Measurements from ENCODE around the gene COL4A1. TPM values are rescaled to one million over a fixed set of nuclear protein-coding genes. Genes with fewer than 3 reads are reported as not detected.

The COL4A1 gene
- total RNA-seq, 1 donor from 2014 or later = 105 TPM

GRCh38 chr13:110115591-110115990 lies 191.4 kb downstream of the COL4A1 start:
- Histone ChIP-seq H3F3A (ENCODE audit: low read depth) (no peaks in the 10 kb centered on the region), H3K4me3 (no peak overlapping the region), H3K27ac (no peak overlapping the region), H3K9me3 (ENCODE audit: low read depth) (no peaks in the 10 kb centered on the region), H3K4me1 (no peaks in the 10 kb centered on the region), H3K79me2 (ENCODE audit: low read depth) (no peaks in the 10 kb centered on the region), H3K36me3 (no peaks in the 10 kb centered on the region), H3K9ac (no peak overlapping the region), H3K4me2 (no peak overlapping the region), H2AFZ (replicated peaks) (no peak overlapping the region), H4K20me1 (ENCODE audit: low read depth) (no peaks in the 10 kb centered on the region), H3K27me3 (peaks cover 14% of the 10 kb centered on the region)
- H3K4me3 Mint-ChIP-seq = no peak overlapping the region
- DNase-seq (ENCODE audit: low spot score) = no peak
- no peak overlapping the region for H3K27ac Mint-ChIP-seq
- no peaks in the 10 kb centered on the region for H3K9me3 Mint-ChIP-seq
- H3K27me3 Mint-ChIP-seq (ENCODE audit: insufficient read depth, low read depth) = no peaks in the 10 kb centered on the region
- H3K36me3 Mint-ChIP-seq = no peaks in the 10 kb centered on the region
- peaks cover 17% of the 10 kb centered on the region for H3K4me1 Mint-ChIP-seq
- TF ChIP-seq EZH2 (IDR thresholded peaks at IDR 0.05) = no peak
- TF ChIP-seq CTCF (IDR thresholded peaks at IDR 0.05) = no peak
- no peak for TF ChIP-seq EZH2phosphoT487 (IDR thresholded peaks at IDR 0.05)

GRCh38 chr13:110114316-110114715 lies 192.6 kb downstream of the COL4A1 start:
- H3K27me3 Mint-ChIP-seq (ENCODE audit: insufficient read depth, low read depth) = no peaks in the 10 kb centered on the region
- H3K9me3 Mint-ChIP-seq = no peaks in the 10 kb centered on the region
- H3K4me3 ChIP-seq = no peak overlapping the region
- no peaks in the 10 kb centered on the region for H3K9me3 ChIP-seq (ENCODE audit: low read depth)
- H3K27me3 ChIP-seq = peaks cover 14% of the 10 kb centered on the region
- H4K20me1 ChIP-seq (ENCODE audit: low read depth) = no peaks in the 10 kb centered on the region
- peaks cover 25% of the 10 kb centered on the region for H3K4me1 Mint-ChIP-seq
- no peaks in the 10 kb centered on the region for H3K36me3 ChIP-seq
- no peak overlapping the region for H3K27ac Mint-ChIP-seq
- H3K79me2 ChIP-seq (ENCODE audit: low read depth) = no peaks in the 10 kb centered on the region
- H3K36me3 Mint-ChIP-seq = no peaks in the 10 kb centered on the region
- no peak overlapping the region for H3K4me3 Mint-ChIP-seq
- peaks cover 8% of the 10 kb centered on the region for H3K4me1 ChIP-seq
- DNase-seq (ENCODE audit: low spot score) = no peak
- no peak for TF ChIP-seq CTCF (IDR thresholded peaks at IDR 0.05)
- TF ChIP-seq EZH2 (IDR thresholded peaks at IDR 0.05) = no peak
- no peak for TF ChIP-seq EZH2phosphoT487 (IDR thresholded peaks at IDR 0.05)
- no peak overlapping the region for H3K9ac ChIP-seq
- H3K27ac ChIP-seq = no peak overlapping the region
- H3F3A ChIP-seq (ENCODE audit: low read depth) = peaks cover 12% of the 10 kb centered on the region
- H3K4me2 ChIP-seq = no peak overlapping the region
- no peak overlapping the region for H2AFZ ChIP-seq (replicated peaks)

- Histone ChIP-seq H3K4me2 (no peak overlapping the region), H4K20me1 (ENCODE audit: low read depth) (no peaks in the 10 kb centered on the region), H3K36me3 (no peaks in the 10 kb centered on the region), H3K9ac (no peak overlapping the region), H3K79me2 (ENCODE audit: low read depth) (no peaks in the 10 kb centered on the region), H3K27ac (no peak overlapping the region), H3K9me3 (ENCODE audit: low read depth) (no peaks in the 10 kb centered on the region), H2AFZ (replicated peaks) (no peak overlapping the region), H3K27me3 (peaks cover 14% of the 10 kb centered on the region), H3F3A (ENCODE audit: low read depth) (peaks cover 16% of the 10 kb centered on the region), H3K4me3 (no peak overlapping the region), H3K4me1 (peaks cover 9% of the 10 kb centered on the region)
- no peak for DNase-seq (ENCODE audit: low spot score)
- H3K4me1 Mint-ChIP-seq = peaks cover 25% of the 10 kb centered on the region
- TF ChIP-seq EZH2phosphoT487 (IDR thresholded peaks at IDR 0.05) = no peak
- TF ChIP-seq CTCF (IDR thresholded peaks at IDR 0.05) = no peak
- TF ChIP-seq EZH2 (IDR thresholded peaks at IDR 0.05) = no peak
- no peaks in the 10 kb centered on the region for H3K27me3 Mint-ChIP-seq (ENCODE audit: insufficient read depth, low read depth)
- H3K4me3 Mint-ChIP-seq = no peak overlapping the region
- H3K9me3 Mint-ChIP-seq = no peaks in the 10 kb centered on the region
- H3K36me3 Mint-ChIP-seq = no peaks in the 10 kb centered on the region
- no peak overlapping the region for H3K27ac Mint-ChIP-seq
These were observed 193.6 kb downstream of the COL4A1 start for GRCh38 chr13:110113284-110113764.

All from neural progenitor cell (in vitro differentiated cells).